GM03348 (cell line): ENCODE results near the gene ASXL1.
A peak's percentile ranks its signal among the peaks of the same experiment; 100 is the strongest.
"Not testable (repeated sequence)": the region's sequence is repeated elsewhere in the genome, so short reads cannot be mapped to it uniquely, and the experiment has no call there.

Source experiments
- DNase-seq: peaks from one replicate; pipeline ENCODE4 v3.0.0; 2012; ENCODE audit warnings: low spot score

Gene ASXL1

DNA sequence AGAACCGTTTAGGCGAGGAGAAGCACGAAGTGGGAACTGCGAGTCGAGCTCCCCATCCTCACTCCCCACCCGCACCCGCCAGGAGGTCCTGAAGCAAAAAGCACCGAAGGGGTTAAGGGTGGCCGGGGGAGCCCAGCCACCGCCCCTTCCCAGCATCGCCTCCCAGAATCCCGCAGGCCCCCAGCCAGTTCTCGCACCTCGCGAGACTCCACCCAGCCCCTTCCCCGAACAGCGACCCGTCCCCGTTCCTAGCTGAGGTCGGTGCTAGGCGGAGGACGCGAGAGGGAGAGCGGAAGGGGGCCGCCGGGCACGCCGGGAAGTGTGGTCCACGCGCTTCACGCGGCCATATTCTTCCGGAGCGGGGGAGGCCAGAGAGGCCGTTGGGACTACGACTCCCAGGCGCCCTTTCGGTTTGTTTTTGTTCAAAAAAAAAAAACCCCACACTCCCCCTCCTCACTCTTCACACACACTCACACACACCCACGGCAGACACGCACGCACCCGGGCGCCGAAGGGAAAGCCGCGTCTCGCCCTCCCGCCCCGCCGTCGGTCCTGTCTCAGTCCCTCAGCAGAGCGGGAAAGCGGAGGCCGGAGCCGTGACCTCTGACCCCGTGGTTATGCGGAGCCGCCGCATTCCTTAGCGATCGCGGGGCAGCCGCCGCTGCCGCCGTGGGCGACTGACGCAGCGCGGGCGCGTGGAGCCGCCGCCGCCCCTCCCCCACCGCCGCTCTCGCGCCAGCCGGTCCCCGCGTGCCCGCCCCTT, at the start of gene ASXL1:
Gene ASXL1 (plus strand): TSS at position 463 of the 763 bp plus-strand sequence. CDS start 445 bp downstream, outside the sequence.
- peak; percentile 92 for DNase-seq

DNA sequence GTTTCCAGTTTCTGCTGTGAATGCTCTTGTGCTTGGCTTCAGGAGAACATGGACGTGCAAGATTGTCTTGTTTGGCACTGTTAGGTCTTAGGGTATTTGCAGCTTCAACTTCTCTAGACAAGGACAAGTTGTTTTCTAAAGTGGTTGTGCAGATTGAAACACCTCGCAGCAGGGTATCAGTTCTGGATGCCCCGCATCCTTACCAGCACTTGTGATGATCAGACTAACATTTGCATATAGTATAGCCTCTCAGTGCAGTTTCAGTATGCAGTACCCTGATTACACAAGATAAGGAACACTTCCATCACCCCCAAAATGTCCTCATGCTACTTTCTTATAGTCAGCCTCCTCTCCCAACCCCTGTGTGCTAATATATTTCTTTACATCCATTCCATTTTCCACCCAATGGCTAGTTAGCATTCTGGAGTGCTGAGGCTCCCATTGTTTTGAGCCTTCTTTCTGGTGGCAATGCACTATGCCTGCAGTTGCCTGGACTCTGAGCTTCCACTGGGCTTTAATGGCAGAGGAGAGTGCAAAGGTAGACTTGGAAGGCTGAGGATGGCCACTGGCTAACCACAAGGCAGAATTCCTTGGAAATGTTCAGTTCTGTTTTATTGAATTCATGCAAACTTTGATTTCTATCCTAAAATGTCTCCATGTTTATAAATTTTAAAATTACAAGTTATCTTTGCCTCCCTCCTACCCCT, 45.3 kb upstream of the ASXL1 start:
- no peak for DNase-seq

- no peak for DNase-seq
These were observed 43.4 kb upstream of the ASXL1 start for GRCh38 chr20:32314768-32315167.

DNA sequence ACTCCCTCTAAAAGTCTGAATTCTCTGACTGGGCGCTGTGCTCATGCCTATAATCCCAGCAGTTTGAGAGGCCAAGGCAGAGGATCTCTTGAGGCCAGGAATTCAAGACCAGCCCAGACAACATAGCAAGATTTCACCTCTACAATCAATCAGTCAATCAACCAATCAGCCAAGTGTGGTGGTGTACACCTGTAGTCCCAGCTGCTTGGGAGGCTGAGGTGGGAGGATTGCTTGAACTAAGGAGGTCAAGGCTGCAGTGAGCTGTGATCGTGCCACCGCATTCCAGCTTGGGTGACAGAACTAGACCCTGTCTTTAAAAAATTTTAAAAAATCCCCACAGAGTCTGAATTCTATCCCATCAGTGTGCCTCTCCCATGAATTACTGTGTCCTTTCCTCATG, 42.7 kb upstream of the ASXL1 start:
- DNase-seq = no peak

- DNase-seq = no peak
These were observed 42.2 kb upstream of the ASXL1 start for GRCh38 chr20:32315891-32316290.

DNA sequence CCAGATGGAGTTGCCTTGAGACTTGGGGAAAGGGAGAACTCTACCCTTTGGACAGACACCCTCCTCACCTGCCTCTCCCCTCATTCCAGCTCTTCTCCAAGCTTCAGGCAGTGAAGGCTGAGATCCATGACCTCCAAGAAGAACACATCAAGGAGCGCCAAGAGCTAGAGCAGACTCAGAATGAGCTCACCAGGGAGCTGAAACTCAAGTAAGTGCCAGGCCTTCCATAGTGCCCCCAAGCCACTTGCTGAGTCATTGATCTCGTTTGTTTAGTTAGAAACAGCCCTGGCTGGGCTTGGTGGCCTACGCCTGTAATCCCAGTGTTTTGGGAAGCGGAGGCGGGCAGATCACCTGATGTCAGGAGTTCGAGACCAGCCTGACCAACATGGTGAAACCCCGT, 41.5 kb upstream of the ASXL1 start:
- no peak for DNase-seq

DNA sequence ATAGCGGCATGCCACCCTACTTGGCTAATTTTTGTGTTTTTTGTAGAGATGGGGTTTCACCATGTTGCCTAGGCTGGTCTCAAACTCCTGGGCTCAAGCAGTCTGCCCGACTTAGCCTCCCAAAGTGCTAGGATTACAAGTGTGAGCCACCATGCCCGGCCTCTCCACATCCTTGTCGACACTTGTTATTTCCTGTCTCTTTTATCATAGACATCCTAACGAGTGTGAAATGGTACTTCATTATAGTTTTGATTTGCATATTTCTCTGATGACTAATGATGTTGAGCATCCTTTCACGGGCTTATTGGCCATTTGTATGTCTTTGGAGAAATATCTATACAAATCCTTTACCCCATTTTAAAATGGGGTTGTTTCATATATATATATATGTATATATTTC, 39.0 kb upstream of the ASXL1 start:
- DNase-seq = no peak

- DNase-seq = no peak
These were observed 37.8 kb upstream of the ASXL1 start for GRCh38 chr20:32320305-32320704.

DNA sequence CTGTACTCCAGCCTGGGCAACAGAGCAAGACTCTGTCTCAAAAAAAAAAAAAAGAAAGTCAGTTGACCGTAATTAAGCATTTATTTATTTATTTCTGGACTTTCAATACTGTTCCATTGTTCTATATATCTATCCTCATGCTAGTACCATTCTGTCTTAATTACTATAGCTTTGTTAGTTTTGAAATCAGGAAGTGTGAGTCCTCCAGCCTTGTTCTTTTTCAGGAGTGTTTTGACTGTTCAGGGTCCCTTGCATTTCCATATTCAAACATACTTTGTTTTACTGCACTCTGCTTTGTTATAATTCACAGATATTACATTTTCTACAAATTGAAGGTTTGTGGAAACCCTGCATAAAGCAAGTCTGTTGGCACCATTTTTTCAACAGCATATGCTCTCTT, 36.7 kb upstream of the ASXL1 start:
- no peak for DNase-seq

DNA sequence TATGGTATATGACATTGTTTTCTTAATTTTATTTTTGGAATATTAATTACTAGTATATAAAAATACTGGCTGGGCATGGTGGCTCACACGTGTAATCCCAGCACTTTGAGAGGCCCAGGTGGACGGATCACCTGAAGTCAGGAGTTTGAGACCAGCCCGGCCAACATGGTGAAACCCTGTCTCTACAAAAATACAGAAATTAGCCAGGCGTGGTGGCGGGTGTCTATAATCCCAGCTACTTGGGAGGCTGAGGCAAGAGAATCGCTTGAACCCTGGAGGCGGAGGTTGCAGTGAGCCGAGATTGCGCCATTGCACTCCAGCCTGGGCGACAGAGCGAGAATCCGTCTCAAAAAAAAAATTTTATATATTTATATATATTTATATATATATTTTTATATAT, 35.9 kb upstream of the ASXL1 start:
- not testable (repeated sequence) for DNase-seq

GRCh38 chr20:32323761-32324160, 34.4 kb upstream of the ASXL1 start:
- DNase-seq = not testable (repeated sequence)

DNA sequence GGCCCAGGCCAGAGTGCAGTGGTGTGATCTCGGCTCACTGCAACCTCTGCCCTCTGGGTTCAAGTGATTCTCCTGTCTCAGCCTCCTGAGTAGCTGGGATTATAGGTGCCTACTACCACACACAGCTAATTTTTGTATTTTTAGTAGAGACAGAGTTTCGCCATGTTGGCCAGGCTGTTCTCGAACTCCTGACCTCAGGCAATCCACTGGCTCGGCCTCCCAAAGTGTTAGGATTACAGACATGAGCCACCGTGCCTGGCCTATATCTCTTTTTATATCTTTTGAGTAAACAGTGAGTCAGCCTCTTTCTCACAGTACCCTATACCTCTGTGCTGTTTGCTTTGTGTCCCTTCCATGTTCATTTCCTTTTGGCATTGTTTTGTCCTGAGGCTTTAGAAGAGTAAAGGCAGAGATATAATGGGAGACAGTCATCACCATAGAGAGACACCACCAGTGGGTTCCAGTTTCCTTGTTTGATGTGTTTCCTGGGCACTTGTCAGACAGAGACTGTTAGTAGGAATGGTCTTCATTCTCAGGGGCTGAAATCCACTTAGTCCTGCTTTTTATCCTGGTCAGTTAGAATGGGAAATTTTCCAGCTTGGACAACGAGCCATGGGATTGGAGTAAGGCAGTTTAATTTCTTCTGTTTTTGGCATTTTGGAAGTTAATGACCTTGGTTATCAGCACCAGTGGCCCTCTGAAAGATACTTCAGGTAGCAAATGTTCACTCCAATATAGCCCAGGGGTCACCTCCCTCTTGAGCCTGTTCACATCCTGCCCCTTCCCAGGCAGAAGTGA, 32.2 kb upstream of the ASXL1 start:
- no peak for DNase-seq

DNA sequence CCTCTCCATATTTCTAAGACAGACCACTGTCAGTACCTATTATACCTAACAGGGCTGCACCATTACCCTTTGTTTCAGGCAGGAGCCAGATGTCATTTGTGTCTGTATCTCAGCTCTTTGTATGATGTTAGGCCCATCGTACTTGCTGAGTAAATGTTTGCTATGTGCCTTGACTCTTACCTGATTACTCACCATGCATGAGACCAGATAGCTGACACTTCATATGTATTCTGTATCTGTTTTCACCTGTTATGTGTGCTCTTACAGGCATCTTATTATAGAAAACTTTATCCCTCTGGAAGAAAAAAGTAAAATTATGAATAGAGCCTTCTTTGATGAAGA, 31.7 kb upstream of the ASXL1 start:
- DNase-seq = no peak

DNA sequence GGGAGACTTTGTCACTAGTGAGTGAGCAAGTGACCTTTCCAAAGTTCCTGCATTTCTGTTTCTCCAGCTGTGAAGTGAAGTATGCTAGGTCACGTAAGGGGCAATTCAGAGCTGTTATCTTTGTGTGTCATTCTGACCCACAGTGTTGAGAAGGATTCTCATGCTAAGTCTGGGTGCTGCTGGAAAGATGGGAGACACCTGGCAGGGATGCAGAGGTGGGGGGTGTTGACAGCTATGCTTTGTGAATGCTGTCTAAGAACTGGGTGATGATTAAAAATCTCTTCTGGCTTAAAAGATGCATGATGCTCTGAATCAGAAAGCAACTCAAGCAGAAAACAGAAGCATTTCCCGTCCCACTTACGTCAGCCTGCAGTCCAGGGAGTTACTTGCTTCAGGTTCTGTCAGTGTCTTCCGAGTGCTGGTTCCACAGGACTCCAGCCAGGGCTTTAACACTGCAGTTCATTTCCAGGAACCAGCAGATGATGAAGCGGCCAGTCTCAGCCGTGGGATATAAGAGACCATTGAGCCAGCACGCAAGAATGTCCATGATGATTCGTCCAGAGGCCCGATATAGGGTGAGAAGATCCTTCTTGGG, 30.9 kb upstream of the ASXL1 start:
- no peak for DNase-seq

GRCh38 chr20:32329817-32330554, 28.1 kb upstream of the ASXL1 start:
- no peak for DNase-seq

GRCh38 chr20:32330555-32330897, 27.6 kb upstream of the ASXL1 start:
- DNase-seq = no peak

DNA sequence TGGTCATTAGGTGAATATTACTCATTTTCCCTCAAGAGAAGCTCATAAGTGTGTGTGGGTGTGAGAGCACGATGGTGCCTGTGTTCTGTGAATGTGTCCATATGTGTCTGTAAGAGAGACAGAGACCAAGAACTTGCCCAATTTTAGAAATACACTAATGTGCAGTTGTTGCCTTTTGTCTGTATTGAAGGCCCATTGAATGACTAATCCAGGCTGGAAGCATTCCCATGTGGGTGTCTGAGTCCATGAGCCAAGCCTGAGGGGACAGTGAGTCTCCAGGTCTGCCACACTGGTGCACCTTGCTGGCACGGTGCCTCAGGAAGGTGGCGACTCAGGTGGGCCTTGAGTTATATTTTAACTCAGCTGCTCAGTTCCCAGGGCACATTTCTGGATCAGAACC, 25.5 kb upstream of the ASXL1 start:
- peak; percentile 32 for DNase-seq

GRCh38 chr20:32333181-32333987, 24.7 kb upstream of the ASXL1 start:
- no peak for DNase-seq

DNA sequence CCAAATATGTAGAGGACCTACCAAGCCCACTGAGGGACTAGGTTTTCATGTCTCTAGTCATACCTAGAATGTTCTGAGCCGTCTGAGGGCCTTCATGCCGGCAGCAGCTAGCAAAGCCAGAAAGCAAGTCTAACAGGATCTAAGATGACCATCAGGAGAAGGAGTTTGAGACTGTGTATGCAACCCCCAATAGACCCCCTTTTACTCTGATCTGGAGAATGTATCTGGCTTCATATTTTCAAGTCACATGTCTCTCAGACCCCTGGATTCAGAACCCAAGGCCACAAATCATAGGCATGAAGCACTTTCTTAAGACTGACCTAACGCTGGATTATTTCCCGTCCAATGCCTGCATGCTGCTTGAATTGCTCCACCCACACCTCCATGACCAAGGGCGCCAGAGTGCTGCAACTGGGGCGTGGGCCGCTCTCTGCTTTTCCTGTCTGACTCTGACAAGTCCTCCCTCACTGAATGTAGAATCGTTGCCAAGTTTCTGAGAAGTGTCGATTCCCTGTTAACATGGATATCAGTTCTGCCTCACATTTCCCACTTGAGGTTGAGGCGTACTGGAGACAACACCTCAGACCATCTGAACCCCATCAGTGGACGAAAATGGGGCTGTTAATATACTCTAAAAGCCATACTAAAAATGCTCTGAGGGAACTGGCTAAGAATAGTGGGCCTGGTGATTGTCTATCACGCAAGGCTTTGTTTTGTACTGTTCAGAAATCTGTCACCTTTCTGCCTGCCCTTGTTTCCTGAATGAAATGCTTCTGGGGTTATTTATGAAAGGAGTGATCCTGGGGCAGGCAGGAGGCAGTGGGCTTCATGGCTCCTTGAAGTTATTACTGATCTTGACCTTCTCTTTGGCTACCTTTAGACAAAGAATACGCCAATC, 23.9 kb upstream of the ASXL1 start:
- no peak for DNase-seq

DNA sequence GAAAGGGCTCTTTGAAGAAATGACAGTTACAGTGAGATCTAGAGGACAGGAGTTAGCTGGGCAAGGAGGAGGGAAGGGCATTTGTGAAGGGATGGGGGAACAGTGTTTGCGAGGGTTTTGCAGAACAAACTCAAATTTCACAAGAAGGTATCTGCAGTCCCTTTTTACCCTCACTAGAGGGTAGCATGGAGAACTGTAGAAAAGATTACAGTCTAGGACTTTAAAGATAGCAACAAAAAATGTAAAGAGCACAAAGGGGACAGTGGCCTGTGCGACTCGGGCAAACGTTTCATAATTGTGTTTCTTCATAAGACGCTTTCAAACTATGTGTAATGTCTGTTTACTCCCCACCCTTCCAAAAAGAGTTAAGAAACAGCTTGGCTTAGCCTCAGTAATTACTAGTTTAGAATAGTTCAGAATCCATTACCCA, 21.2 kb upstream of the ASXL1 start:
- peak; percentile 45 for DNase-seq
